GM19438 (cell line): Measurements from ENCODE around the gene HPD.

ENCODE experiments used
- ATAC-seq: cut with Tn5 transposase; IDR thresholded peaks from one replicate; pipeline ENCODE4 v1.9.1; 2021; ENCODE audit warnings: low read depth; ENCODE audit not compliant: unreplicated experiment

The HPD gene

DNA sequence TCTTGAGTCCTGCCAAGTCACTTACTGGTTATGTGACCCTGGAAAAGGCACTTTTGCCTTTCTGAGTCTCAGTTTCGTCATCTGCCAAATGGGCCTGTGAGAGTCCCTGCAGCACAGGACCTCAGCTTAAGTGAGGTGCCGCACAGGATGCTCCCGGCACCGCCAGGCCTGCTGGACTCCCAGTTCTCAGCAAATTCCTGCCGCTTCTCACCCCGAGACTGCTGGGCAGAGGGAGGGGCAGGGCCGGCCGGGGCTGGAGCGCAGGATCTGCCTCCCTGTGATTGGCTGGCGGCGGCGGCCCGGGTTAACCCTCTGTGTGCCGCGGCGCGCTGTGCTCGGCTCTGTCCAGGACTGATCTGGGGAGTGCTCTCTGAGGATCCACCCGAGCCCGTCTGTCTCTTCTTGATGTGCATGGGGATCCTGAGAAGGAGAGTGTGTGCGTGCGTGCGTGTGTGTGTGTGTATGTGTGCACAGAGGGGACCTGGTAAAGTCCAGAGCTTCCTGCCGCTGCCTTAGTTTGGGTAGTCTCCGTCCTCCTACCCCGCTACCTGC is 46.3 kb downstream of the HPD start:
- no peak for ATAC-seq

DNA sequence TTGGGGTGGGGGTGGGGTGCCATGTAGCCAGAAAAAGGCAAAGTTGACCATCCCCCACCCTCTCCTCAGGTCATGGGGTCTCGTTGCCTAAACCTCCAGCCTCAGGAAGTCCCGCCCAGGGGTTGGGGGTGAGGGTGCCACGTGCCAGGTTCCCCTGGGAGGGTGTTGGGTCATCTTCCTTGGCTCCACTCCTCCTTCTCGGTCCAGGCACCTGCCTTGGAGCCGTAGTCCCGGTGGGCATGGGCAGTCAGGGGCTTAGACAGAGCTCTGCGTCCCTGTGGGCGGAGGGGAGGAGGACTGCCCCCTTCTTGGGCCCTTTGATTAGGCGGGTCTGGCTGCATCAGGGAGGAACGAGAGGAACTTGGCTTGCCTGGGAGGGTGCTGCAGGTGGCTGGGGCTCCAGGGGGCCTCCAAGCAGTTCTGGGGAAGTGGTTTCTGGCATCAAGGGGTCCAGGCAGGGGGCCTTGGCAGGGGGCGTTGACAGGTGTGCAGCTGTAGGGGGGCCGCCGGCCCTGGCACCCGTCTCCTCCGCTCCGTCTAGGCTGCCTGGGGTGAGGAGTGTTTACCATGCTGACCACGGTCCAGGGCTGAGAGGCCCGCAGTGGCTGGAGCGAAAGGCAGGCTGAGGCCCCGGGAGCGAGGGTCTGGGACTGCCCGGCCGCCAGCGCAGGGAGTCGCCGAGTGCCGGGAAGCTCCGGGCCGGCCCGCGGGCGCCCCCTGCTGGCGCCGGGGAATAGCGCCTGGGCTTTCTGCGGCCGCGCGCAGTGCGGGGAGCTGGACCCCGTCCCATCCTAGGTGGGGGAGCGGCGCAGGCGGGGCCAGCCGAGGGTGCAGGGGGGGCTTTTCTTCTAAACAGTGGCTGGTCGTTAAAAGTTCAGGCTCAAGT is 47.0 kb downstream of the HPD start:
- ATAC-seq: peak; percentile 72

DNA sequence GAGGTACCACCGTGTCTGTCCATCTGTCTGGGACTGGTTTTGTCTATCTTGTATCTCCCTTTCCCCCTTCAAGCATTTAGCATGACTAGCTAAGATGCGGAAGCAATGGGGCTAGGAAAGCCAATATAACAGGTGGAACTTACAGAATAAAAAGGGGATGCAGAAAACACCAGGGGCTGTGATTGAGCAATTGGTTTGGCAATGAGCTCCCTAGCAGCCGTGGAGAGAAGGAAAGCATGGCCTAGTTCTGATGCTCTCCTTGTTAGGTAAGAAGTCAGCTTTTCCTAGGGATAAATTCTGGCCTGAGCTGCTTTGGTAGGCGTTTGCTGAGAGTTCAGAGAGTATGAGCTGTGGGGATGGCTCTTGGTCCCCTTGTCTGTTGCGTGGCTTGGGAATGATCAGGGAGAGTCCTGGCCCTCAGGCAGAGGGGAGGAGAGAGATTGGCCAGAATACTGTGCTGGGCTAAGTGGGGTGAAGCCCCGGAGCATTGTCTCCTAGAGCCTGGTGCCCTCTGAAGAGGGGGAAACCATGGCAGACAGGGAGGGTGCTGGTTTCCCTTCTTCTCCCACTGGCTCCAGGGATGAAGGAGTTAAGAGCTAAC is 47.7 kb downstream of the HPD start:
- ATAC-seq: no peak

DNA sequence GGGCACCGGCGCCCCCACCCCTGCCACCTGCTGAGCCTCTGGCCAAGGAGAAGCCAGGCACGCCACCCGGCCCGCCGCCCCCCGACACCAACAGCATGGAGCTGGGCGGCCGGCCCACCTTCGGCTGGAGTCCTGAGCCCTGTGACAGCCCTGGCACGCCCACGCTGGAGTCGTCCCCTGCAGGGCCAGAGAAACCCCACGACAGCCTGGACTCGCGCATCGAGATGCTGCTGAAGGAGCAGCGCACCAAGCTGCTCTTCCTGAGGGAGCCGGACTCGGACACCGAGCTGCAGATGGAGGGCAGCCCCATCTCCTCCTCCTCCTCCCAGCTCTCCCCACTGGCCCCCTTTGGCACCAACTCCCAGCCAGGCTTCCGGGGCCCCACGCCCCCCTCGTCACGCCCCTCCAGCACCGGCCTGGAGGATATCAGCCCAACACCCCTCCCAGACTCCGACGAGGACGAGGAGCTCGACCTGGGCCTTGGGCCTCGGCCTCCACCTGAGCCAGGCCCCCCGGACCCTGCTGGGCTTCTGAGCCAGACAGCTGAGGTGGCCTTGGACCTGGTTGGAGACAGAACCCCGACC is 48.3 kb downstream of the HPD start:
- ATAC-seq: no peak

DNA sequence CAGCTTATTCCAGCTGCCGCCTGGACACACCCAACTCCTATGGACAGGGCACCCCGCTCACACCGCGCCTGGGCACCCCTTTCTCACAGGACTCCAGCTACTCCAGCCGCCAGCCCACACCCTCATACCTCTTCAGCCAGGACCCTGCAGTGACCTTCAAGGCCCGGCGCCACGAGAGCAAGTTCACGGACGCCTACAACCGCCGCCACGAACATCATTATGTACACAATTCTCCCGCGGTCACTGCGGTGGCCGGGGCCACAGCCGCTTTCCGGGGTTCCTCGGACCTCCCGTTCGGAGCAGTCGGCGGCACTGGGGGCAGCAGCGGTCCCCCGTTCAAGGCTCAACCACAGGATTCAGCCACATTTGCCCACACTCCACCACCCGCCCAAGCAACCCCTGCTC is 48.9 kb downstream of the HPD start:
- ATAC-seq: no peak

DNA sequence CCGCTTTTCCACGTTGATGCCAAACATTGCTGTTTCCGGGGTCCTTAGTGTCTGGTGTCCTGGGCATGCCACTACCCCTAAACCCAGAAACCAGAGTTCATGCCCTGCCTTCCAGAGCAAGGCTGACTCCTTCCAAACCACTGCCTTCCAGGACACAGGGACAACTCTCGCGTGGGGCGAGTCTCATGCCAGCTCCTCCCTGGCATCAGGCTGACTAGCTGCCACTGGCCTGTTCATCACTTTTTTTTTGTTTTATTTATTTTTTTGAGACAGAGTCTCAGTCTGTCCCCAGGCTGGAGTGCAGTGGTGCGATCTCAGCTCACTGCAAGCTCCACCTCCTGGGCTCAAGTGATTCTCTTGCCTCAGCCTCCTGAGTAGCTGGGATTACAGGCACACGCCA is 50.0 kb downstream of the HPD start:
- ATAC-seq: no peak

DNA sequence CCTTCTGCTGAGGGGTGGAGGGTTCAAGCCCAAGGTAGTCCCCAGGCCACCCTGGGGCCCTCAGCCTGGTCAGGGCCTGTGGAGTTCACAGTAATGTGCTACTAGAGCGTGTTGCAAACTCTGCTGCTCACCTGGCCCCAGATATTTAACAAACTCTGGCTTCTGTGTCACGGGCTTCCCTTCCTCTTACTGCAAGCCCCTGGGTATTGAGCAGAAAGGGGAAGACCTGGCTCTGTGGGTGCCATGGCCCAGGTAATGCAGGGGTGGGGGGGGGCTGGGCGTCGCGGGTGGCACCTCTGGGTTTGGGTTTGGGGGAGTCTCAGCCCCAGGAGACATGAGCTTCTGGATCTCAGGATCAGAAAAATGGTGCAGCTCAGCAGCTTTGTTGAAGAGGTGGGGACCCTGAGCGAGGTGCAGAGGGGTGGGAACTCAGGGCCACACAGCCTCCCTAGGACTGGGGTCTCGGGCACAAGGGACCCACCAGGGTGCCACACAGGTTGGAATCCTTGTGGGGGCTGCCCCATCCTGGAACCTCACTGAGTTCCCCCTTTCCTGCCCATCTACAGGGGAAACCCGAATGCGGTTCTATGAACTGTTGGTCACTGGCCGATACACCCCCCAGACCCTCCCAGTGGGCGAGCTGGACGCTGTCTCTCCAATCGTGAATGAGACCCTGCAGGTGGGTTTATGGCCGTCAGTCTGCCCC is 50.9 kb downstream of the HPD start:
- ATAC-seq: no peak

DNA sequence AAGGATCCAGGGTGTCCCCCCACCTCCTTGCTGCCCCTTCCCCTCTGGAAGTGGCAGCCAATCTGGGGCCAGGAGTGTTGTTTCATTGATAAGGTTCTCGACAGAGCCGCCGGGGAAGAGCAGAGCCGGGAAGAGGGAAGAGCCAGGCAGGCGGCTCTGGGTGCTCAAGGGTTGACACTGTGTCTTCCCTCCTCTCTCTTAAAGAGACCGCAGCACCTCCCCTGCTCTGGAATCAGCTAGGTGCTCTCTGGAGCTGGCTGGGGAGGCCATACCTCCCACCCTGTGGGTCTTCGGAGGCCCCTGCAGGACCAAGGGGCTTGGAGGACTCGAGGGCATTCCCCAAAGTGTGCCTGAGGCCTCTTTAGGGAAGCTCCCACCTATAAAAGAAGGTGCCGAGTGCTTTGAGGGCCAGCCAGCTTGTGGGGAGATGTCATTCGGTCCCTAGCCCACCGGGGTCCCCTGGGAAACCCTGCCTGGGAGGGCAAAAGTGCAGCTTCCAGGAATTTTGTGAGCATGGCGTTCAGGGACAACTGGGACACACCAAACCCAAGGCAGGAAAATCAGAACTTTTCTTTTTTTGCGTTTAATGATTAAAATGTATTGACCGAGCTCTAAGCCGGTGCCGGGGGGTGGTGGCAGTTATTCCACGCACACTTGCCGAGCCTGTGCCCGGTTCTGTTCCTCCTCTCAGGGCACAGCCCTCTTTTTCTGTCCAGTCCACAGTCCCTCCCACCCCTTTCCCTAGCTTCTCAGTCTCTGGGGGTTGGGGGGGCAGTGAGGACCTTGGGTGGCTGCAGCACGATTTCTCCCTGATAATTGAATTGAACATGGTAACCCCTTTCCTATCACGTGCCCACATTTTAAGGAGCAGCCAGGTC is 51.9 kb downstream of the HPD start:
- no peak for ATAC-seq

DNA sequence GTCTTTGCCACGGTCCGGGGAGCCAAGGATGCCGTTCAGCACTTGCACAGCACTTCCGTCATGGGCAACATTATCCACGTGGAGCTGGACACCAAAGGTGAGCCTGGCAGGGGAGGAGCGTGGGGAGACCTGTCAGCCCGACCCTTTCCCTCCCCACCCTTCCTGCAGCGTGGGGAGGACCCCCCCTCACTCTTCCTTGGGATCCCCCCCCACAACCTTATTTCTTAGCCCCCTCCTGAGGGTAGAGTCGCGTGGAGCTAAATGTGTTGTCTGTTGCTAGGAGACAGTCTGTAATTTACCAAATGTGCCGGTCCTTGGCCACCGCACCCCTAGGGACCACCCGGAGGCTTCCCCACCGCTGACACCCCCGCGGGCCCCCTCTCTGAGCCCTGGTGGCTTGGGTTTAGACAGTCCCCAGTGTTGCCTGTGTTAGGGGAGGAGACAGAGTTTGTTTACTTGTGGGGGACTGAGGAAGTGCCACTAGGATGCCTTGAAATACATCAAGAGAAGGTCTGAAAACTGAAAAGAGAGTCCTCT is 52.6 kb downstream of the HPD start:
- ATAC-seq: no peak

DNA sequence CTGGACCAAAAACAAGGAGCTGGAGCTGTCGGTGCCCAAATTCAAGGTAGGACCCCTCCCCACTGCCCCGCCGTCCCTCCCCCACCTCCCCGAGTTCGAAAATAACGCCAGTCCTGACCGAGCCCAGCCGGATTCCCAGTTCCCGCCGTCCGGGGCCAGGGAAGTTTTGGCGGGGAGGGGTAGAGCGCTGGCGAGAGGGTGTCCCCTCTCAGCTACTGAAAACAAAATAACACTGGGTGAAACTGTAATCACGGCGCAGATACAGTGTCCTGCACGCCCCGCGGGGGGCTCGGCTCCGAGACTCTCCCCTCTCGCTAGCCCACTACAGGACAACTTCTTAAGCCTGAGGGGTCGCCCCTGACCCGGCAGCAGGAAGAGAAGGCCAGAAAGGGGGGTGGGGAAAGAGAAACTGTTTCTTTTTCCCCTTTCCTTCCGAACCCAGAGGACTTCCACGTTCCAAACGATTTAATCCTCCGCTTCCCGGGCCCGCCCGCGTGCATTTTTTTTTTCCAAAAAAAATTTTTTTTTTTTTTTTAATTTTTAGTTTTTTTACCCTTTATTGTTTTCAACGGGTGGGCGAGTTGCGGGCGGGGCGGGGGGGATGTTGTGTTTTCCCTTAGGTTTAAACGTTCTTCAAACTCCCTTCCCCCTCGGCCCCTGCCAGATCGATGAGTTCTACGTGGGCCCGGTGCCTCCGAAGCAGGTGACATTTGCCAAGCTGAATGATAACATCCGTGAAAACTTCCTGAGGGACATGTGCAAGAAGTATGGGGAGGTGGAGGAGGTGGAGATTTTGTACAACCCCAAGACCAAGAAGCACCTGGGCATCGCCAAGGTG is 53.3 kb downstream of the HPD start:
- ATAC-seq: no peak

DNA sequence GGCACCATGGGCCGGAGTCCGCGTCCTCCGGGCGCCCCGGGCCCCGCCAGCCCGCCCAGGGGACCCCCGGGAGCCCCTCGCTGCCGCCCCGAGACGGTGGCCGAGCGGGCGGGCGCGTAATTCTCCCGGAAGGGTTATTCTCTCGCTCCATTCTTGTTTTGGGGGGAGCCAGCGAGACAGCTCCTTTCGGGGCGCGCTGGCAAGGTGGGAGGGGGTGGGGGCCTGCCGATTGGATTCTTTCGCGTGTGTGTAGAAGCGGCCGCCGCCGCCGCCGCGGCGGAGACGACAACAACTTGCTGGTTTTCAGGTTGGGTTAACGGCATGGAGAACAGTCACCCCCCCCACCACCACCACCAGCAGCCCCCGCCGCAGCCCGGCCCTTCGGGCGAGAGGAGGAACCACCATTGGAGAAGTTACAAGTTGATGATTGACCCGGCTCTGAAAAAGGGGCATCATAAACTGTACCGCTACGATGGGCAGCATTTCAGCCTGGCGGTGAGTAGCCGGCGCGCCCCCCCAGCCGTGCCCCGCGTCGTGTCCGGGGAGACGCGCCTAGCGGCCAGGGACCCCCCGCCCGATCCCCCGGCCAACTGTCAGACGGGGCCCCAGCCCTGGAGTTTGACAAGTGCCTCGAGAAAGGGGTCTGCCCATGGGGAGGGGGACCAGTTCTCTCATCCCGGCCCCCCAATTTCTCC is 54.1 kb downstream of the HPD start:
- ATAC-seq: no peak

DNA sequence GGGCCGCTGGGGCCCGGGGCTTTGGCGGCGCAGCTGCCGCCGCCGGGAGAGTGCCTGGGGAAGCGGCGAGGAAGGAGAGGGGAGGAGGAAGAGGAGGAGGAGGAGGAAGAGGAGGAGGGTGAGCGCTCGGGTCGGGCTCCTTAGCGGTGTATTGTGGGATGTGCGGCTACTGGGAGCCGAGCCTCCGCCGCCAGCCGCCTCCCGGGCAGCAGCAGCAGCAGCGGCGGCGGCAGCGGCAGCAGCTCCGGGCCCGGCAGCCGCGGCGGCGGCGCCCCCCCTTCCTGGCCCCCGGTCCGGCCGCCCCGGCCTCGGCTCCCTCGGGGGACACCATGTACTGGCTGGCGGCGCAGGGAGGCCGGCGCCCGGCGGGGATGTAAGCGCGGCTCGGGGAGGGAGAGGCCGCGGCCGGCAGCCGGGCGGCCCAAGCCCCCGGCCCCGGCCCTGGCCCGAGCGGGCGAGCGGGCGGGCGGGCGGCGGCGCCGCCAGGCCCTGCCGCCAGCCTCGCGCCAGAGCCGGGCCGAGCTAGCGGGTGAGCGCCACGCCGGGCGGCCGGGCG is 54.7 kb downstream of the HPD start, which contains the start of gene SETD1B:
Gene SETD1B (plus strand): TSS at position 149 of the 556 bp plus-strand sequence. CDS start 729 bp downstream, outside the sequence.
- ATAC-seq: no peak

DNA sequence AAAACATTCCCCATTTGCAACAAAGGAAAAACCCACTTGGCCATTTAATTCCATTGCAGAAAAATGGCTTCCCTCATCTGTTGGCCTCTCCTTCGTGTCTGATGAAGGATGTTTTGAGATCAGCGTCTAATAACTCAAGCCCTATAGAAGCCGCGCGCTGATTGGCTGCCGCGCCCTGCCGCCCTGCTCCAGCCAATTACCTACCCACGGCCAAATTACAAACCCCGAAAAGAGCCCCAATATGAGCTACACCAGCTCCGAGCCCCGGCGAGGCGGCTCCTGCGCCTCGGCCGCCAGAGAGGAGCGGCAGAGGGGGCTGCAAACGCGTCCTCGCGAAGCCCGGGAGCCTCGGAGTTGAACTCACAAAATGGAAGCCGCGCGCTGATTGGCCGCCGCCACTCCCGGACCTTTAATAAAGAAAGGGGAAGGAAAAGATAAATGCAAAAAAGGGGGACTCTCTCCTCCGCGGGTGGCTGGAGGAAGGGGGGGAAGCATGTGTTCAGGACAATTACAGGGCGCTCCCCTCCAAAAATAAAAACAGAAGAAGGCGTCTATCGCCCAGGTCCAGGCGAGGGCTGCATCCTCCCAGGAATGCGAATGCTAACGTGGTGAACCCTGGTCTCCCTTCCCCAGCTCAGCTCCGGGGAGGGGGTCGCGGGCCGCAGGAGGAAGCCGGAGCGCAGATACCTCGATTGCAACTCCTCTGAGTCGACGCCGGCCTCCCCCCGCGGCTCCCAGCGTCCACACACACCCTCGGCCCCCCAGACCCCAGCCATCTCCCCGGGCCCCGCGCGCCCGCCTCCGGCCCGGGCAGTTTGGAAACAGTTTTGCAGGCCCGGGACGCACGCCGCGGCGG is 55.6 kb downstream of the HPD start:
- peak; percentile 40 for ATAC-seq

DNA sequence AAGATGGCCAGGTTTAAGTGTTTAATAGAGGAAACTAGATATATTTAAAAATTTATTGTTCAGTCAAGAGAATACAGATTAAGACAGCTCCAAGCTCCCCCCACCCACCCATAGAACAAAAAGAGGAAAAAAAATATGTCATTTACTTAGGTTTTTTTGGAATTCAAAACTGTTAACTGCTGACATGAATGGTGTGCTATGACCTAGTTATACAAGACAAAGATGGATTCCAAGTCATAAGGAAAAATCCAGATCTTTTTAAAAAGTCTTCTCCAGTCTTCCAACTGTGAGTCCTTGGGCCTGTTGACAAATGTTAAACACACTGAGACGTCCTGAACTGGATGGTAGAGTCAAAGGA is 56.2 kb downstream of the HPD start:
- ATAC-seq: no peak

DNA sequence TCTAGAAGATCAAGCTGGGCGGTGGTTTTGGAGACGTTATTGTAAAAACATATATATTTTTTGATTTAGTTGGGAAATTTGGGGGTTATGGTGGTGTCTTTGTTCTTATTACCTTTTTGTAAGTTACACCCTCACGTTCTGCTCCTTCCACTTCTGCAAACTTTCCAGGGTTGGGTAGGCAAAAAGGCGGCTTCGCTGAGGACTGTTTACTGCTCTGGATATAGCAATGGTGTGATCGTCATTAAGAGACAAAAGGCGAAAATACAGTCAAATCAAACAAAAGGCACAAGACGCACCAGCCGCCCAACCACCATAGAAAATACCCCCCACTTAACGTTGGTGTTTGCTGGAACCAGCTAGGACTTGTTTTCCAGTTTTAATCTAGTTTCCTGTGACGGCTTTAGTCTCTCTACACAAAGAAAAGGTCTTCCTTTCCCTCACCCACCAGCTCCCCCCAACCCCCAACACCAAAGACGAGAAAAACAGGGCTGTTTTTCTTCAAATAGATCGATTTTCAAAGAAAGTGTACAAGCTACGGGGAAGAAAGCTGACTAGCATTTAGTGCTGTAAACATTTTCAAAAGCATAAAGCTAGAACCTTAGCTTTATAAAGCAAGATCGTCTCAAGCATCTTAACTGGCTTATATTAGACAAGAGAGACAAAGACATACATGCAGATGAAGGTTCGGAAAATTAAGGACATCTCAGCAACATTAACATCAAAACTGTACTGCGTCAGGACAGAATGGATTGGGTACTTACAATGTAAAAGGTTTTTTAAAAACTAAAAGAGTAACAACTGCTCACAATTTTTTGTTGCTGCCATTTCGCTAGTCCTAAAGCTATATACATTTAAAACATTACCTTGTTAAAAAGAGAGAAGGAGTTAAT is 56.8 kb downstream of the HPD start:
- no peak for ATAC-seq
